Mammary epithelial cell (primary cell): ENCODE data around the gene AUTS2.

ENCODE experiments used
- CTCF ChIP-seq, 2 donors: IDR thresholded peaks in 1 of 2; conservative IDR thresholded peaks in 1 of 2; 2 replicates each; pipeline ENCODE4 v1.5.1; 2011 to 2012; ENCODE audit warnings: inconsistent platforms in 2 of 2, low read length in 2 of 2, mild to moderate bottlenecking in 2 of 2, control low read depth in 1 of 2, low read depth in 1 of 2; ENCODE audit not compliant: insufficient read depth in 1 of 2; ENCODE audit errors: extremely low read depth in 1 of 2
- EZH2 ChIP-seq: IDR thresholded peaks from 2 replicates; pipeline ENCODE4 v1.6.1; 2012; ENCODE audit warnings: low read length, inconsistent platforms, borderline replicate concordance

- TF ChIP-seq EZH2 (no peak), CTCF (conservative IDR thresholded peaks at IDR 0.05 in 1 of 2, IDR thresholded peaks at IDR 0.05 in 1 of 2; ENCODE audit: extremely low read depth in 1 of 2, insufficient read depth in 1 of 2, low read depth in 1 of 2, low read length in 2 of 2) (no peak)
Observed at GRCh38 chr7:69654381-69654780, 56.1 kb downstream of the AUTS2 start.
